GM23338 (cell line): ENCODE results near the gene PAXX. TPM values are rescaled to one million over a fixed set of nuclear protein-coding genes. Genes with fewer than 3 reads are reported as not detected.

Experiments used
- ATAC-seq: fragments of 200-7000 bp; cut with Tn5 transposase; 3 replicates; pipeline ENCODE4 v1.9.1; 2020
- DNase-seq: peaks from one replicate; pipeline ENCODE4 v3.0.0-alpha.2; 2015; ENCODE audit warnings: low spot score
- H2AFZ ChIP-seq: fragments of 200-600 bp; sonication (generic); 2 replicates; pipeline ENCODE4 v1.8.0; 2016; ENCODE audit warnings: antibody characterized with exemption, mild to moderate bottlenecking, moderate library complexity
- H3F3A ChIP-seq: fragments of 200-600 bp; sonication (generic); replicated peaks from 2 replicates; pipeline ENCODE4 v1.8.0; 2017; ENCODE audit warnings: antibody characterized with exemption, mixed run types, low read depth
- H3K27ac ChIP-seq: fragments of 200-600 bp; sonication (generic); 2 replicates; pipeline ENCODE4 v1.6.1; 2016; ENCODE audit warnings: low read depth
- H3K27me3 ChIP-seq: fragments of 200-600 bp; sonication (generic); 2 replicates; pipeline ENCODE4 v1.8.0; 2016; ENCODE audit warnings: mild to moderate bottlenecking, mixed run types, moderate library complexity; ENCODE audit not compliant: insufficient read depth
- H3K36me3 ChIP-seq: fragments of 200-600 bp; sonication (generic); 2 replicates; pipeline ENCODE4 v1.8.0; 2016; ENCODE audit warnings: mild to moderate bottlenecking; ENCODE audit not compliant: insufficient read depth
- H3K4me1 ChIP-seq: fragments of 200-600 bp; sonication (generic); 2 replicates; pipeline ENCODE4 v1.8.0; 2016; ENCODE audit warnings: mild to moderate bottlenecking, moderate library complexity; ENCODE audit not compliant: insufficient read depth
- H3K4me2 ChIP-seq: fragments of 200-600 bp; sonication (generic); 2 replicates; pipeline ENCODE4 v1.7.1; 2017; ENCODE audit warnings: mixed run types
- H3K4me3 ChIP-seq: fragments of 200-600 bp; sonication (generic); 2 replicates; pipeline ENCODE4 v1.6.1; 2016; ENCODE audit warnings: mixed run types
- H3K79me2 ChIP-seq: fragments of 200-600 bp; sonication (generic); replicated peaks from 2 replicates; pipeline ENCODE4 v1.8.0; 2017; ENCODE audit warnings: mild to moderate bottlenecking; ENCODE audit not compliant: insufficient read depth
- H3K9me2 ChIP-seq: fragments of 200-600 bp; sonication (generic); 2 replicates; pipeline ENCODE4 v1.8.0; 2017; ENCODE audit not compliant: insufficient read depth
- H4K20me1 ChIP-seq: fragments of 200-600 bp; sonication (generic); replicated peaks from 2 replicates; pipeline ENCODE4 v1.8.0; 2017; ENCODE audit warnings: mild to moderate bottlenecking; ENCODE audit not compliant: insufficient read depth
- H3K27ac Mint-ChIP-seq: 2 replicates; pipeline ENCODE4 v1.8.0; 2020; ENCODE audit warnings: inconsistent platforms, mild to moderate bottlenecking, moderate library complexity, mixed read lengths
- H3K27me3 Mint-ChIP-seq: 3 replicates; pipeline ENCODE4 v1.8.0; 2022; ENCODE audit warnings: low read depth, mild to moderate bottlenecking, moderate library complexity, mixed read lengths, inconsistent platforms; ENCODE audit not compliant: insufficient read depth, poor library complexity
- H3K36me3 Mint-ChIP-seq: 3 replicates; pipeline ENCODE4 v1.8.0; 2021; ENCODE audit warnings: low read depth, mild to moderate bottlenecking, inconsistent platforms, moderate library complexity, mixed read lengths
- H3K4me1 Mint-ChIP-seq: 3 replicates; pipeline ENCODE4 v1.8.0; 2020; ENCODE audit warnings: mild to moderate bottlenecking, inconsistent platforms, mixed read lengths
- H3K4me3 Mint-ChIP-seq: 3 replicates; pipeline ENCODE4 v1.8.0; 2021; ENCODE audit warnings: moderate library complexity, mild to moderate bottlenecking, inconsistent platforms, mixed read lengths
- H3K9me3 Mint-ChIP-seq: 3 replicates; pipeline ENCODE4 v1.8.0; 2020; ENCODE audit warnings: moderate library complexity, mild to moderate bottlenecking, inconsistent platforms, mixed read lengths
- CREB1 ChIP-seq: fragments of 250-450 bp; sonication (Bioruptor Pico); IDR thresholded peaks from 2 replicates; pipeline ENCODE4 v1.5.0; 2020; ENCODE audit warnings: low read depth, mild to moderate bottlenecking, moderate library complexity
- CTCF ChIP-seq, 2 experiments: fragments of 200-600 bp in 1 of 2; sonication (generic) in 1 of 2; conservative IDR thresholded peaks; 2 replicates each; pipeline versions ENCODE4 v1.5.1 to v1.6.1; 2016 to 2017; ENCODE audit warnings: antibody characterized with exemption in 2 of 2, low read depth in 2 of 2, mild to moderate bottlenecking in 2 of 2, moderate library complexity in 1 of 2
- EZH2 ChIP-seq: fragments of 200-600 bp; sonication (generic); IDR thresholded peaks from one replicate; pipeline ENCODE4 v1.8.0; 2017; ENCODE audit warnings: antibody characterized with exemption, mild to moderate bottlenecking, low read depth; ENCODE audit not compliant: unreplicated experiment
- EZH2phosphoT487 ChIP-seq: fragments of 200-600 bp; sonication (generic); IDR thresholded peaks from one replicate; pipeline ENCODE4 v1.8.1; 2018; ENCODE audit warnings: antibody characterized with exemption; ENCODE audit not compliant: unreplicated experiment
- JUNB ChIP-seq: IDR thresholded peaks from one replicate; pipeline ENCODE4 v1.6.1; 2016; ENCODE audit warnings: antibody characterized with exemption; ENCODE audit not compliant: unreplicated experiment
- NANOG ChIP-seq: IDR thresholded peaks from 2 replicates; pipeline ENCODE4 v1.6.1; 2016; ENCODE audit warnings: antibody characterized with exemption, borderline replicate concordance
- POLR2AphosphoS5 ChIP-seq: IDR thresholded peaks from 2 replicates; pipeline ENCODE4 v1.6.1; 2016; ENCODE audit warnings: antibody characterized with exemption, low read depth
- ZNF331 ChIP-seq: fragments of 250-450 bp; sonication (Bioruptor Pico); IDR thresholded peaks from 2 replicates; pipeline ENCODE4 v1.5.0; 2020; ENCODE audit warnings: low read depth, mild to moderate bottlenecking, moderate library complexity
- polyA plus RNA-seq: library from polyadenylated mRNA; unstranded; fragments of >200 nt; fragmentation: Nextera tagmentation; extraction: Ambion mirVana; gene quantifications from 2 replicates; pipeline ENCODE4 v1.2.1, GENCODE V29; 2016
- total RNA-seq: library from RNA; depleted of rRNA; stranded (reverse); fragments of >200 nt; shearing (Covaris generic); gene quantifications from 2 replicates; pipeline ENCODE4 v1.2.3, GENCODE V29; 2014
- TF ChIP-seq, protein P1 (sequence below): IDR thresholded peaks from 2 replicates; pipeline ENCODE4 v1.6.1; 2016; ENCODE audit warnings: antibody characterized with exemption

Gene PAXX
- total and polyA plus RNA-seq, 2 experiments from 2014 or later: 71.5 to 86.0 TPM

DNA sequence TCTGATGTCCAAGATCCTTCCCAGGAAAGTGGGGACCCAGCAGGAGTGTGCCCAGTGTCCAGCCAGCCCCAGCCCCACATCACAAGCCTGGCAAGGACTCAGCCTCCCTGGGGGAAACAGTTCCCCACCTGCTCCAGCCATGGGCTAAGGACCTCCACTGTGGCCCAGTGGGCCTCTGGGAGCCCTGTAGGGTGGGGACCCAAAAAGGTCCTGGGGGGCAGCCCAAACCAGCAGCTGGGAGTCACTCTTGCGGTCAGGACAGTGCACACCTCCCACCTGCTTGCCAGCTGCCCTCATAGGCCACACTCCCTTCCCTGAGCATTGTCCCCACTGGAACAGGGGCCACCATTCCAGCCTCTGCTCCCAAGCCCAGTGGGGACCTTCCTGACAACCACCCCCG lies 34.2 kb downstream of the PAXX start:
- no peaks in the 10 kb centered on the region for H4K20me1 ChIP-seq
- Mint-ChIP-seq H3K27me3 (peaks cover 26% of the 10 kb centered on the region), H3K27ac (no peak overlapping the region), H3K36me3 (no peaks in the 10 kb centered on the region), H3K4me3 (no peak overlapping the region), H3K4me1 (no peaks in the 10 kb centered on the region; the same call in 2 of the 3 replicates), H3K9me3 (no peaks in the 10 kb centered on the region)
- peaks cover 21% of the 10 kb centered on the region for H3K27me3 ChIP-seq
- no peak for TF ChIP-seq NANOG
- H3K79me2 ChIP-seq: no peaks in the 10 kb centered on the region
- H2AFZ ChIP-seq: no peak overlapping the region
- no peak overlapping the region for H3K4me2 ChIP-seq
- H3F3A ChIP-seq: 0 out of 2 replicates have a peak, but pooled peaks cover 6% of the 10 kb centered on the region
- ATAC-seq (no peak), DNase-seq (no peak)
- H3K4me1 ChIP-seq: peaks cover 7% of the 10 kb centered on the region; the same call in 1 of the 2 replicates
- no peaks in the 10 kb centered on the region for H3K9me2 ChIP-seq
- H3K4me3 ChIP-seq: no peak overlapping the region
- no peak overlapping the region for H3K27ac ChIP-seq
- no peaks in the 10 kb centered on the region for H3K36me3 ChIP-seq

DNA sequence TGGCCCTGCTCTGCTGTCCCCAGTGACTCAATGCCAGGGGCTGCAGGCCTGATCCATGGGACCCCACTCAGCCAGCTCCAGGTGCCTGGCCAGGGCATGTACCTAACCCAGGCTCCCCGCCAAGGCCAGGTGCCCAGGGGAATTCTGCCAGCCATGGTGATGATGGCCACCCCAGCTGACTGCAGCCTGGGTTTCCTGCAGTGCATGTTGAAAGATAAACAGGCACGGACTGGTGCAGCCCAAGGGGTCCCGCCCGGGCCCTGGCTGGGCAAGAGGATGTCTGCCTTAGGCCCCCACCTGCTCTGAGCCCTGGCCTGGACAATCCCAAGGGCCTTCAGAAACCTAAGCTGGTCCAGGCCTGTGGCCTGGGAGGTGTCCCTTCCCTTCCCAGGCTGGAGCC lies 34.6 kb downstream of the PAXX start:
- 0 out of 2 replicates have a peak, but pooled peaks cover 6% of the 10 kb centered on the region for H3F3A ChIP-seq
- H3K27me3 Mint-ChIP-seq: peaks cover 27% of the 10 kb centered on the region
- H3K36me3 Mint-ChIP-seq: no peaks in the 10 kb centered on the region
- no peak overlapping the region for H2AFZ ChIP-seq
- H3K4me1 ChIP-seq: peaks cover 7% of the 10 kb centered on the region; the same call in 1 of the 2 replicates
- no peak for ATAC-seq
- no peaks in the 10 kb centered on the region for H4K20me1 ChIP-seq
- H3K27ac Mint-ChIP-seq: no peak overlapping the region
- DNase-seq: no peak
- no peaks in the 10 kb centered on the region; the same call in 2 of the 3 replicates for H3K4me1 Mint-ChIP-seq
- no peak overlapping the region for H3K27ac ChIP-seq
- H3K79me2 ChIP-seq: no peaks in the 10 kb centered on the region
- no peaks in the 10 kb centered on the region for H3K9me2 ChIP-seq
- peaks cover 21% of the 10 kb centered on the region for H3K27me3 ChIP-seq
- no peaks in the 10 kb centered on the region for H3K36me3 ChIP-seq
- no peak overlapping the region; the same call in 2 of the 3 replicates for H3K4me3 Mint-ChIP-seq
- no peak overlapping the region; the same call in 1 of the 2 replicates for H3K4me2 ChIP-seq
- H3K4me3 ChIP-seq: peak overlapping the region; percentile 57; the same call in 1 of the 2 replicates
- H3K9me3 Mint-ChIP-seq: no peaks in the 10 kb centered on the region
- TF ChIP-seq ZNF331 (CRISPR knock-in tag) (no peak), CTCF (conservative IDR thresholded peaks at IDR 0.05; ENCODE audit: low read depth in 2 of 2) (no peak), NANOG (no peak), POLR2AphosphoS5 (no peak), JUNB (no peak), EZH2 (no peak), EZH2phosphoT487 (no peak), CREB1 (CRISPR knock-in tag) (no peak)
- TF ChIP-seq, protein P1, sequence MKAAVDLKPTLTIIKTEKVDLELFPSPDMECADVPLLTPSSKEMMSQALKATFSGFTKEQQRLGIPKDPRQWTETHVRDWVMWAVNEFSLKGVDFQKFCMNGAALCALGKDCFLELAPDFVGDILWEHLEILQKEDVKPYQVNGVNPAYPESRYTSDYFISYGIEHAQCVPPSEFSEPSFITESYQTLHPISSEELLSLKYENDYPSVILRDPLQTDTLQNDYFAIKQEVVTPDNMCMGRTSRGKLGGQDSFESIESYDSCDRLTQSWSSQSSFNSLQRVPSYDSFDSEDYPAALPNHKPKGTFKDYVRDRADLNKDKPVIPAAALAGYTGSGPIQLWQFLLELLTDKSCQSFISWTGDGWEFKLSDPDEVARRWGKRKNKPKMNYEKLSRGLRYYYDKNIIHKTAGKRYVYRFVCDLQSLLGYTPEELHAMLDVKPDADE: no peak
